Stromal cell of bone marrow (primary cell): ENCODE measurements around the gene FAM124A.
"Not testable (repeated sequence)": the region's sequence is repeated elsewhere in the genome, so short reads cannot be mapped to it uniquely, and the experiment has no call there.

Source experiments
- DNase-seq: peaks from one replicate; pipeline ENCODE4 v3.0.0-alpha.2; 2012; ENCODE audit warnings: low read depth

The FAM124A gene

DNA sequence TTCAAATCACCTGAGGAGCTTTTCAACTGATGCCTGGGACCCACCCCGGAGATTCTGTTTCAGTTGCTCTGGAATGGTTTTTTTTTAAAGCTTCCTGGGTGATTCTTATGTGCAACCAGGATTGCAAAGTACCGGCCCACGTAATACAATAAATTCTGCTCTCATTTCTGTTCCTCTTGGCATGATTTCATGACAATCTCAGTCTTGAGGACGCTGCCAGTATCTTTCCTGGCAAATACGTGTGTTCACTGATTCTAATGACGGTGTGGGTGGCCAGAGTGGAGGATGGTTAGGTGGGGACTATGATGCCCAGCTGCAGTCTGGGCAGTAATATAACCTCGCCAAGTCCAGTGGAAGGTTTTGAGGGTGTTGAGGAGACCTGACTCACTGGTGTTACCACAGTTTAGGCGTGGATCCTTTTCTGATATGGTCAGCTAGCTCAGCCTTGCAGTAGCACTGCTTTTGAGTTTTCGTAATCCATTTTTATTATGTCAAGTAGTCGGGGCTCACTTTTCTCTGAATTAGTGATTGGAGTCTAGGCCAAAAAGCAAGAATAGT is 49.4 kb downstream of the FAM124A start:
- no peak for DNase-seq

DNA sequence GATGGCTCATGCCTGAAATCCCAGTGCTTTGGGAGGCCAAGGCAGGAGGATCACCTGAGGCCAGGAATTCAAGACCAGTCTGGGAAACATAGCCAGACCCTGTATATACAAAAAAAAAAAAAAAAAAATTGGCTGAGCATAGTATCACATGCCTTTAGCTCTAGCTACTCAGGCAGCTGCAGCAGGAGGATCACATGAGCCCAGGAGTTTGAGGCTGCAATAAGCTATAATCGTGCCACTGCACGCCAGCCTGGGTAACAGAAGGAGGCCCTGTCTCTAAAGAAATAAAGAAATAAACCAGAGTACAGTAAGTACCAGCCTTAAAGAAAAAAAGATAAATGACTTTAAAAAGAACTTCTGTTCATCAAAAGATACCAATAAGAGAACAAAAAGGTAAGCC is 52.9 kb downstream of the FAM124A start:
- DNase-seq: no peak

DNA sequence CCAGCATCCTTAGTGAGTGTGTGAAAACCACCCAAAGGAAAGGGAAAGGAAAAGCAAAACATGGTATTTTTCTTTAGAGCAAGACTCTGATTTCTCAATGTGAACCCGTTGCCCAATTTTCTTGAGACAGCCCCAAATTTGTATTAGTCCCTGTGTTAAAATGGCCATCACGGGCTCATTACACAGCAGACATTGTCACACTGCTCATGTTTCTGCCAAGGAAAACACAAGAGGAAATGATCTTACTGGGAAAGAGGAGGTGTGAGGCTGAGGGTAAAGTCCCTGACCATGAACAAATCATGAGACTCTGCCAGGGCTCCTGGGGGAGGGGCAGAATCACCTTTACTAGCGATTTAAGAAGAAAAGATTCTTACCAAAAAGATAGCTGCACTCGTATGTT is 54.4 kb downstream of the FAM124A start:
- DNase-seq: no peak

DNA sequence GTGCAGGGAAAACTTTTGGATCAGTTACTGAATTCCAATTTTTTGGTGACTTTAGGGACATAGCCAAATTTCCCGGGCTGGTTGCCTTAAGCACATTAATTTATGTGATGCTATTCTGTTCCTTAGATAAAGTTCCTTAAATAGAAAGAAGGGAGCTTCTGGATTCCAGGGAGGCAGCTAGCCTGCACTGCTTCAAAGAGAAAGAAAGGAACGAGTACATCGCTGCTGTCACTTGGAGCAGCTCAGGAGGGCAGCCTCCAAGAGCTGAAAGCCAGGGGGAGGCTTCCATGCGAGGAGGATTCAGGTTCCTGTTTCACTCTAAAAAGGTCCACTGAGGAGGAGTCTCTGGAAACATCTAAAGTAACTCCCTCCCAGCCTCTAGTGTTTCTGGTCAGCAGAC is 55.7 kb downstream of the FAM124A start:
- no peak for DNase-seq

DNA sequence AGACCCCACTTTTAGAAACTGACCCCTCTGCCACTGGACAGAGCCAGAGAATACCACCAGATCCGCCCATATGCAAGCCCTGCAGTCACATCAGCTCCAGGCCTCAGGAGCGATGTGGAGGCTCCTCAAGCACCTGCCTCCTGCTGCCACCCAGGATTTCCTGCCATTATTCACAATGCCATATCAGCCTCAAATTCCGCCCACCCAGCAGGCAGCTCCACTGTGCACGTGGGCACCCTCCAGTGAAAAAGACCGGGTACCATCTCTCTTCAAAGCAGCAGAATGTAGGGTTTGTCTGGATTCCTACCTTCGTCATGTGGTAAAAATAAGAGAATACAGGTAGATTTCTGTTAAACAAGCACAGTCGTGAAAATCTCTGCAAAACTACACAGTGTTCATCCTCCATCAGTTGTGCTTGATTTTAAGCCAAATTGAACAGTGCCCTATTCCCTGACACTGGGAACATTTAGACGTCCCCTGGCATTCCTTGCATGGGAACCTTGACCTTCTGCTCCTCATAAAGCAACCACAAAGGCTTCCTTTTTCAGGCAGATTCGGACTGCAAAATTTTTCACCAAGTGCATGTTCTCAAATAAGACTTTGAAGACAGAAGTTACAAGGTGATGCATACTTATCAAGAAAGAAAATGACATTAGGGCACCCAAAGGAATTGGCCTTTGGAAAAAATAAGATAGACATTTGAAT is 56.4 kb downstream of the FAM124A start:
- DNase-seq: no peak

DNA sequence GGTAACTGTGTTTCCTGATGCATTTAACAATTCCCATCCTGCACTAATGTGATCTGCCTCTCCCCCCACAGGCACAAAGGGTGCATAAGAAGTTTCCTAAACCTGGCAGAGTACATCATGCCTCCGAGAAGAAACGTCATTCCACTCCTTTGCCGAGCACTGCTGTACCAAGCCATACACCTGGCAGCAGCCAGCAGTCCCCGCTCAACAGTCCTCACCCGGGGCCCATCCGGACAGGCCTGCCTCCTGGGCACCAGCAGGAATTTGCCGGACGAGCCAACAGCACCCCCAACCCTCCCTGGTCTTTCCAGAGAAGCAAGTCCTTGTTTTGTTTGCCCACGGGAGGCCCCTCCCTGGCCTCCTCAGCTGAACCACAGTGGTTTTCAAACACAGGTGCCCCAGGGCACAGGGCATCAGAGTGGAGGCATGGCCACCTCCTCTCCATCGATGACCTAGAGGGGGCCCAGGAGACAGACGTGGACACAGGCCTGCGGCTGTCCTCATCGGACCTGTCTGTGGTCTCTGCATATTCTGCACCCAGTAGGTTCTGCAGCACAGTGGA is 58.3 kb downstream of the FAM124A start:
- DNase-seq: no peak

DNA sequence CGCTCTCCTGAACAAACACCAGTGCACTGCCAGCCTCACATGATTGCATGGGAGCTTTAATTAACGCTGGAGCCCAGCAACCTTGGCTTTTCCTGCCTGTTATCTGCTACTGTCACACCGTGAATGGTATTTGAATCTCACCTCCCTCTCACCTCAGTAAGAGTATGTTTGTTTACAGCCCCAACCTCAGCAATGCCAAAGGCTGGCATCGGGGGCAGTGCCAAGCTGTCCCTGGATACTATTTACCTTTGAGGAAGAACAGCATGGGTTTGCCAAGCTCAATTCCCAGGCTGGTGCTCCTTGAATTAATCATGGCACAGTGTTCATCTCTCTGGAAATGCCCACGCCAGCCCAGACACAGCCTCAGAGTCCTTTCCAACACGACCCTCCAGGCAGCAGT is 60.1 kb downstream of the FAM124A start:
- DNase-seq: no peak

DNA sequence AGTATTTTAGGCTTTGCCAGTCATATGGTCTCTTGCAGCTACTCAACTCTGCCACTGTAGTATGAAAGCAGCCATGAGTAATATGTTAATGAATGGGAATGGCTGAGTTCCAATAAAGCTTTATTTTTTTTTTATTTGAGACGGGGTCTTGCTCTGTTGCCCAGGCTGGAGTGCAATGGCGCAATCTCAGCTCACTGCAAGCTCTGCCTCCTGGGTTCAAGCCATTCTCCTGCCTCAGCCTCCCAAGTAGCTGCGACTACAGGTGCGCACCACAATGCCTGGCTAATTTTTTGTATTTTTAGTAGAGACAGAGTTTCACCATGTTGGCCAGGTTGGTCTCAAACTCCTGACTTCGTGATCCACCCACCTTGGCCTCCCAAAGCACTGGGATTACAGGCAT is 60.7 kb downstream of the FAM124A start:
- DNase-seq: not testable (repeated sequence)

DNA sequence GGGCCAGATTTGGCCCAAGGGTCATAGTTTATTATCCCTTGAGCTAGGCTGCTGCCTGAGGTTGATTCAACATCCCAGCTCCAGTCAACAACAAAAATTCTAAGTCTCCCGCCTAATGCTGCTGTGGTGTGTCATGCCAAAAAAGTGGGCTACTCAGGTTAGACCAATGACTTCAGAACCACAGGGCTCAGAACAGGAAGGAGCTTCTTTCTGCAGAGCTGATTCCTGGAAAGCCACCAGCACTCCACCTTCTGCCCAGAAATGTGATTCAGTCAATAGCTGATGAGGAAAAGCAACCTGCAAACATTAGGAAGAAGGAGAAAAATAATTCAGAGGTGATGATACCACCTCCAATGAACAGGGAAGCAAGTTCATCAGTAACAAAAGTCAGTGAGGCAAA is 61.2 kb downstream of the FAM124A start:
- no peak for DNase-seq

DNA sequence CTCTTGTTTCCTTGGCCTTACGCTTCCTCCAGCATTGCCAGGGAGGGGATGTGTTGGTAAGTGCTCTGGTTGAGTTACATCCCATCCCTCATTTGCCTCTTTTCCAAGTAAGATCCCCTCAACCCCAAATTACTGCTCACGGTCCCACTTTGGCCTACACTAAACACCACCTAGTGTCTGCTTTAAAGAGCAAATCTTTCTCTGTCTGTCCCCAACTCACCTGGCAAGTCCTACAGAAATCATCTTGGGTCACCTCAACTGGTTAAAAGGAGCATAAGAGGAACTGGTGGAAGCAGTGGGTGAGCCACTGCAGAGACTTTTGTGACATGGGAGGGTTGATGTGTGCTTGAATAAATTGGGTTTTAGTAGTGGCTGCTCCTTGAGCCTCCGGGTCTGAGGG is 62.1 kb downstream of the FAM124A start:
- no peak for DNase-seq

DNA sequence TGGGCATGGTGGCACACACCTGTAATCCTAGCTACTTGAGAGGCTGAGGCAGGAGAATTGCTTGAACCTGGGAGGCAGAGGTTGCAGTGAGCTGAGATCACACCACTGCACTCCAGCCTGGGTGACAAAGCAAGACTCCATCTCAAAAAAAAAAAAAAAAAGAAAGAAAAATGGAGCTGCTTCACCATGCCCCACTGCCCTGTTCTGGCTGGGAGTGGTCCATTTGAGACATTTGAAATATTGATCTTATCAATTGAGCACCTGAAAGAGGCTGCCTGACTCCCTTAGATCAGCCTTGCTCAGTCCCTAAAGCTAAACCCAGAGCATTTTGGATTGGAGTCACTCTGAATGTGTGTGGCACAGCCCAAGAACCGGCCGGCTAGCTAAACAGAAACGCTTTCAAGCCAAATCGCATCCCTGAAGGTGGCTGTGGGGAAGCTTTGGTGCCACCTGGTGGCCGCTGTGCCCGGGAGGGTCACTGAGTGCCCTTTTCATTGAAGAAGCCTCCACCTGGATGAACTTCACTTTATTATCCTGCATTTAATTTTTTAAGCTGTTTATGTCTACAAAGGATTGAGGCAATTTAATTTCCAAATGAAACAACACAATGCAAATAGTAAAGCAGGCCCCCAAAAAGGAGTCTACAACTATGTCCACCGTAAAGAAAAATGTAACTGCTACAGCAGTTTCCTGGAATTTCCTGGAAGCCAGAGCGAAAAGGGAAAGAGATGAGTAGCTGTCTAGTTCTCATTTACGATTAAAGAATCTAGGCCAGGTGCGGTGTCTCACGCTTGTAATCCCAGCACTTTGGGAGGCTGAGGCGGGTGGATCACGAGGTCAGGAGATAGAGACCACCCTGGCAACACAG is 64.2 kb downstream of the FAM124A start:
- peak; percentile 56 for DNase-seq

DNA sequence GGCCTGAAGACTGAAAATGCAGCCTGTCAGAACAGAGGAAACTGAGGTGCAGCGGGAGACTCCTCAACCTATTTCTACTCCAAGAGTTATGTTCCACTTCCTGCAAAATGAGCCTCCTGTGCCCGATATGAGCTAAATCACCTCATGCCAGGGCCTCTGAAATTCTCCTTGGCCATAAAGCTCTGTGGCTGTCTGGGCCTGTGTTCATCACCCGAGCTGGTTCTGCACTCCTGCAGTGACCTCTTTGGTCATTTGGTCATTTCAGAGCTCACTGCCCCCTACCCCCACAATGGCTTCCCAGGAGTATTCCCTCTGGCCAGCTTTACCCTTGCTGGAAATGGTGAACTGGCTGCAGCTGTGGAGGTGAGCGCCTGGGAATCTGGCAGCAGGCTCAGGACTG is 65.6 kb downstream of the FAM124A start:
- no peak for DNase-seq

DNA sequence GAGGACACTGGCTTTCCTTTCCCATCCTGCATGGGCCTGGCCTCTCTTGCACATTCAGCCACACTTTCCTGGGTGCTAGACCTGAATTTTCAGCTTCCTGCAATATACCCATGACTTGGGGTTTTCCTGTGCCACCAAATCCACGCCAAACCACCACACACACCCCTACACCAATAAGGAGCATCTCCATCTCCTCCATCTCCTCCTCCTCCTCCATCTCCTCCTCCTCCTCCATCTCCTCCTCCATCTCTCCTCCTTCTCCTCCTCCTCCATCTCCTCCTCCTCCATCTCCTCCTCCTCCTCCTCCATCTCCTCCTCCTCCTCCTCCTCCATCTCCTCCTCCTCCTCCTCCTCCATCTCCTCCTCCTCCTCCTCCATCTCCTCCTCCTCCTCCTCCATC is 66.1 kb downstream of the FAM124A start:
- not testable (repeated sequence) for DNase-seq

DNA sequence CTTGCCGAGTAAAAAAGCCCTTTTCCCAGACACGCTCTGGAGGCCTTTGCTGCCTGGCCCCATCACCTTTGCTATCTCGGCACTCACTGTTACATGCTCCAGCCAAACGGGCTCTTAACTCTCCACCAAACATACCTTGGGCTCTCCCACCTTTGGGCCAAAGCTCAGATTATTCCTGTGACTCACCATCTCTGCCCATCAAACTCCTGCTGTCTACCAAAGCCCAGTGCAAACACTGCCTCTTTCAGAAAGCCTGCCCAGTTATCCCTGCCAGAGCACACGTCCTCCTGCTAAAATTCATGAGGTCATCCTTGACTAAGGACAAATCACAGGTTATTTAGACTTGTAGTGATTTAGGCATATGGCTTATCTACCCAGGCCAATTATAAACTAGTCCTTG is 69.1 kb downstream of the FAM124A start:
- DNase-seq: no peak

DNA sequence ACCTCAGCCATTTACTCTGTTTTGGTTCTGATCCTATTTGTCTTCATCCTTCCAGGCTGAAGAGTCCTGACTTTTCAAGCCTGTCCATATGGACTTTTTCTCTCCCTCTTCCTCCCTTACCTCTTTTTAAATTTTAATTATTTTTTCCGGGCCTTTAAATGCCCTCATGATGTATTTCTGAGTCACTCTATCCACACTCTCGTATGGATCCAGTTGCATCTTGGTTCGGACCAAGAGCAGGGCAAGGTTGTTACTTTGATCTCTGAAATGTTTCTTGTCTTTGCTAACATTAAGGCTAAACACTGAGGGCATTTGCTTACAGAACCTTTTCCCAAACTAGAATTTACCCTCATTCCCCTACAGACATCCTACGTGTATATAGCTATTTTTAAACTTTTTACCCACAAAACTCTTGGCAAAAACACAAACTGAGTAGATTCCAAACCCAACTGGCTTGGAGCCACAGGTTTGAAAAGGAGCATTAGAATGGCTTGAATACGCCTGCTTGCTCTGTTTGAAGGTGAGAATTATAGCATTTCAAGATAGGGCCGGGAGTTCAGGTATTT is 69.9 kb downstream of the FAM124A start:
- DNase-seq: peak; percentile 50

DNA sequence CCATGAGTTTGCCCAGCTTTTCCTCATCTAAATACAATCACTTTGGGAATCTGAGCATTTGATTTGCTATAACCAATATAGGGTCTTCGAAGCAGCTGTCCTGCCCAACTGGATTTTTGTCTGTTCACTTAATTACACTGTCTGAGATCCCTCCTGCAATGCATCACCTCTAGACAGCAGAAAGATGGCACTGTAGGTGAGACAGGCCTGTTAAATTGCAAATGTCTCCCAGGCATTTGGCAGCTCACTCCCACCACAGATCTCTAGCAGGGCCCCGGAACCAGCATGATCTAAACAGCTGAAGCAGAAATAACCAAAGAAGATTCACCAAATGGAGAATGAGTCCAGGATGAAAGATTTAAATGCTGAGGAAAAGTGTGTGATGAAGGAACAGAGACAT is 75.4 kb downstream of the FAM124A start:
- DNase-seq: no peak

DNA sequence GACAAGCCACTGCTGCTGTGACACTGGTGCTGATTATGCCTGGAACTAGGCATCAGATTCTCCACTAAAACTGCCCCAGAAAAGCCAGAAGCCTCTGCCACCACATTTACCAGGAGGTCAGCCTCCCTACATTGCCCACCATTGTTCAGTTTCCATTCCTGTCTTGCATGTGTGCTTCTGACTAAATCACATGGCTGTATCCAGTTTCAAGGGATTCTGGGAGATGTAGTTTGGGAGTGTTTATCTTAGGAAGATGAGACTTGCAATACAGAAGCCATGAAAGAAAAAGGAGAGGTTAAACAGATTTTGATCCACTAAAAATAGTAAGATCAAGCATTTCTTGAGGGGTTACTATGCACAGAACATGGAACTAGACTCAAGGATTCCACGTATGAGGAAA is 76.6 kb downstream of the FAM124A start:
- no peak for DNase-seq

DNA sequence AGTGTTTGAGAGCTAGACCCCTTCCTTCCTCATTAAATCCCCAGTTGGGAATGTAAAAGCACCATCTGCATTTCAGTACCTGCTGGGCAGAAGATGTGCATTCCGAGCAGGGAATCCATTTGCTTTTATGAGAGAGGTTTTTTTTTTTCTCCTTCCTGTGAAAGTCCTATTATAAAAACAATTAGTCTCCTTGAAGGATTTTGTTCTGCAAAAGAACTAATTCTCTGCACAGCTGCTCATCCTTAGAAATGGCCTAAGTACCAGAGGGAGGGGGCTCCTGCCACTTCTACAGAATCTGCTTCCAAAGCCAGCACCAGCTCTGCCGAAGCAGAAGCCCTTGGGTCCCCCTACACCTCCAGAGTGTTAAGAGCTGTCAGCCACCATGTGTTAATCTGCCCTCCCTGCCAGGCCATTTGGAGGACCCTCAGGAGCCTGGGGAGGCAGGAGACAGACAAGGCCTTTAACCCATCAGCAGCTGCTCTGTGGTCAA is 80.9 kb downstream of the FAM124A start:
- no peak for DNase-seq

DNA sequence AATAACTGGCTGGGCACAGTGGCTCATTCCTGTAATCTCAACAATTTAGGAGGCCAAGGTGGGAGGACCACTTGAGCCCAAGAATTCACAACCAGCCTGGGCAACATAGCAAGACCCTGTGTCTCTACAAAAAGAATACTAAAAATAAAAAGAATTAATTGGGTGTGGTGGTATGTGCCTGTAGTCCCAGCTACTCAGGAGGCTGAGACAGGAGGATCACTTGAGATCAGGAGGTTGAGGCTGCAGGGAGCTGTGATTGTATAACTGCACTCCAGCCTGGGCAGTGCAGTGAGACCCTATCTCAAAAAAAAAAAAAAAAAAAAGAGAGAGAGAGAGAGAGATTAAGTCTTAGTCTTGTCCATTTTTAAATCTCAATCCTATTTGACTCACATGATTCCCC is 81.7 kb downstream of the FAM124A start:
- no peak for DNase-seq

DNA sequence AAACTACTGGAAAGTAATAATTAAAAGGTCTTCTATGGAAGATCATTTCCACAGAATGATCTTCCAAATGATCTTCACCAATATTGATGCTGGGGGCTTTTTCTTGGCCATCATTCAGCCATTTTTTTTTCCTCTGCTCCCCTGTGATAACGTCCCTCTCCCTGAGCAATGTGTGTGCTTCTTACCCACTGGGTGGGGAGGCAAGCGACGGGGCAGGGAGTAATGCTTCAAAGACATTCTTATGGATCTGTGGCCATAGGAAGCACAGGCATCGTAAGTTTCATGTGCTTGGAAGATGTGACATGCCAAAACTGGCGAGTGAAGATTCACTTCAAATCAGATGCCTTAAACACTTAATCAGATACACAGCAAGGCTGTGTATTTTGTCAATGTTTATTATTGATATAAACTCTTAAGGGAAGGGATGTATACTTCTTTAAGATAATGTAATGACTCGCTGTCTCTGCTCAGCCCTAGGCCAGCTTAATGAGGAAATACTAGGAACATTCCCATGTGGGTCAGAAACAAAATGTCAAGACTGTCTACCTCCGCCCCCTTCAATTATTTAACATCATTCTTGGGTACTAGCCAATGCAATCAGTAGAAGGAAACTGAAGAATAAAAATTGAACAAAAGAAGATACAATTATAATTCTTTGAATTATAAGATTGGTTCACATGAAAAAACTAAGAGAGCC is 83.2 kb downstream of the FAM124A start:
- DNase-seq: no peak

DNA sequence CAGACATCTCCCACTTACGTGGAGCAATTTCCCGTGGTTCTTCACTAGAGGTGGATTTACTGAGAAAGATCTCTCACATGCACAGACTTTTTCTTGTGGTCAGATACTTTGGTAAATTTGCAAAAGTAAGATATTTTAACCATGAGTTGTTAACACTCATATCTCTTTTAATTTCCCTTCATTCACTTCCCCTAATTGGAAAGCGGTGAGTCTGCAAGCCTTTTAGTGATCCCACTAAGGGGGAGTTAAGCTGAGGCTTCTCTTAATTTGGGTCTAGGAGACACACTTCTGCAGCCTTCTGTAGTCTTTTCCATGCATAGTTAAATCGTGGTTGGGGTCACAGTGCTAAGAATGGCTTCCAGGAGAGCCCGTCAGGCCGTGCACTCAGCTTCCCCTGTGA is 86.6 kb downstream of the FAM124A start:
- DNase-seq: no peak

DNA sequence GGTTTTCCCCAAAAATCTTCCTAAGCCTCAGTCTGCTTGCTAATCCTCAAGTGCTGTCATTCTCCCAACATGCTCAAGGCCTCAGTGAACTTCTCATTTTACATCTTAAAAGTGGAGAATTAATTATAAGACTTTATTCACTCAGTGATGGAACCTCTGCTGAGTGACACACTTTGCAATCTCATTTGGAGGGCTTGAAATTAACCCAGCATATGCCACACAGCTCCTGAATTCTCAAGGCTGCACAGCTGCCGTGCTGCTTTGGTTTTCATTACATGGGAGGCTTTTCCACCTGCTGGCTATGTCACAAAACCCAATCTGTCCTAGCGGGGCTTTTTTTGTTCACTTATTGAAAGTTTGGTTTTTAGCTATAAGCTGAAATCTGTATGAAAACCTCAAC is 89.0 kb downstream of the FAM124A start:
- no peak for DNase-seq
